ENCODE measurements around the gene DDX47. TPM values are rescaled to one million over a fixed set of nuclear protein-coding genes. Genes with fewer than 3 reads are reported as not detected.
"Not testable (repeated sequence)": the region's sequence is repeated elsewhere in the genome, so short reads cannot be mapped to it uniquely, and the experiment has no call there.

The DDX47 gene
- total RNA-seq, 2 donors from 2014 or later, result 135 to 141 TPM

GRCh38 chr12:12874029-12874428 lies 60.9 kb downstream of the DDX47 start:
- H3K9me3 ChIP-seq (ENCODE audit: control insufficient read depth, low read length, poor library complexity, severe bottlenecking), result no peaks in the 10 kb centered on the region
- DNase-seq, result no peak
- Mint-ChIP-seq H3K27me3 (peaks cover 5% of the 10 kb centered on the region), H3K27ac (no peak overlapping the region), H3K4me1 (peaks cover 3% of the 10 kb centered on the region), H3K4me3 (no peak overlapping the region), H3K36me3 (ENCODE audit: low read depth) (peaks cover 2% of the 10 kb centered on the region)
- ATAC-seq, result no peak

GRCh38 chr12:12875301-12875700 lies 62.2 kb downstream of the DDX47 start:
- not testable (repeated sequence) for DNase-seq; H3K4me1 Mint-ChIP-seq; H3K27me3 Mint-ChIP-seq; H3K27ac Mint-ChIP-seq; H3K4me3 Mint-ChIP-seq; H3K9me3 ChIP-seq (ENCODE audit: control insufficient read depth, low read length, poor library complexity, severe bottlenecking); ATAC-seq; H3K36me3 Mint-ChIP-seq (ENCODE audit: low read depth)

- H3K9me3 ChIP-seq (ENCODE audit: control insufficient read depth, low read length, poor library complexity, severe bottlenecking), result no peaks in the 10 kb centered on the region
- Mint-ChIP-seq H3K27me3 (peaks cover 12% of the 10 kb centered on the region), H3K4me3 (no peak overlapping the region), H3K36me3 (ENCODE audit: low read depth) (no peaks in the 10 kb centered on the region), H3K27ac (no peak overlapping the region), H3K4me1 (peaks cover 7% of the 10 kb centered on the region)
- ATAC-seq (no peak), DNase-seq (no peak)
Measured at GRCh38 chr12:12877153-12877768, 64.1 kb downstream of the DDX47 start.

GRCh38 chr12:12877781-12878455 lies 64.8 kb downstream of the DDX47 start:
- H3K4me1 Mint-ChIP-seq, result peaks cover 7% of the 10 kb centered on the region
- H3K36me3 Mint-ChIP-seq (ENCODE audit: low read depth), result no peaks in the 10 kb centered on the region
- H3K4me3 Mint-ChIP-seq, result no peak overlapping the region
- H3K9me3 ChIP-seq (ENCODE audit: control insufficient read depth, low read length, poor library complexity, severe bottlenecking), result no peaks in the 10 kb centered on the region
- peaks cover 12% of the 10 kb centered on the region for H3K27me3 Mint-ChIP-seq
- no peak for ATAC-seq
- DNase-seq, result no peak
- no peak overlapping the region for H3K27ac Mint-ChIP-seq

Other genes with a start within 250 kb of the DDX47 start
- gene CREBL2, start 201.5 kb upstream of the DDX47 start, total RNA-seq, result 10 to 100 TPM; 25.6 to 37.2 TPM
- 1 to 10 TPM; 2.0 to 2.1 TPM for gene GPR19, start 117.2 kb upstream of the DDX47 start, total RNA-seq
- gene CDKN1B, start 96.0 kb upstream of the DDX47 start, total RNA-seq, result 100 to 1,000 TPM; 202 to 252 TPM
- 1 to 10 TPM; 3.1 to 5.1 TPM for gene APOLD1, start 27.7 kb upstream of the DDX47 start, total RNA-seq
- under 1 TPM; 0.02 to 0.26 TPM for gene GPRC5A, start 78.2 kb downstream of the DDX47 start, total RNA-seq
- gene GPRC5D, start 138.8 kb downstream of the DDX47 start, total RNA-seq, result not detected
- 10 to 100 TPM; 10.8 to 11.5 TPM for gene HEBP1, start 186.9 kb downstream of the DDX47 start, total RNA-seq
- 1 to 10 TPM; 1.9 to 2.5 TPM for gene FAM234B, start 231.0 kb downstream of the DDX47 start, total RNA-seq

Measured in T-helper 17 cell (primary cell).